Retina (tissue), 1 donor: ENCODE results near the gene FFAR3.

ENCODE experiments used
- DNase-seq: peaks from one replicate; pipeline ENCODE4 v3.0.0-alpha.2; 2016

Gene FFAR3

GRCh38 chr19:35331551-35332214, 26.6 kb upstream of the FFAR3 start:
- DNase-seq, result no peak

- no peak for DNase-seq
Observed at GRCh38 chr19:35332817-35333216, 25.4 kb upstream of the FFAR3 start.

- no peak for DNase-seq
Observed at GRCh38 chr19:35334144-35334753, 24.0 kb upstream of the FFAR3 start.

GRCh38 chr19:35336166-35336955, 21.9 kb upstream of the FFAR3 start:
- no peak for DNase-seq

- no peak for DNase-seq
Observed at GRCh38 chr19:35337097-35337983, 20.9 kb upstream of the FFAR3 start.

- no peak for DNase-seq
Observed at GRCh38 chr19:35337984-35338296, 20.3 kb upstream of the FFAR3 start.

- no peak for DNase-seq
Observed at GRCh38 chr19:35340431-35340830, 17.8 kb upstream of the FFAR3 start.

- DNase-seq, result no peak
Observed at GRCh38 chr19:35341006-35341405, 17.3 kb upstream of the FFAR3 start.

GRCh38 chr19:35341565-35342225, 16.6 kb upstream of the FFAR3 start:
- no peak for DNase-seq

GRCh38 chr19:35342430-35342829, 15.8 kb upstream of the FFAR3 start:
- DNase-seq, result peak; percentile 45

- no peak for DNase-seq
Observed at GRCh38 chr19:35344511-35345031, 13.7 kb upstream of the FFAR3 start.

- no peak for DNase-seq
Observed at GRCh38 chr19:35345671-35346111, 12.6 kb upstream of the FFAR3 start.

- DNase-seq, result no peak
Observed at GRCh38 chr19:35346193-35347052, 11.8 kb upstream of the FFAR3 start.

- no peak for DNase-seq
Observed at GRCh38 chr19:35347171-35347929, 10.9 kb upstream of the FFAR3 start, which contains the start of gene FFAR1. FFAR1 (plus strand) TSS chr19:35347902; CDS start chr19:35351552, 3,650 bp downstream.

GRCh38 chr19:35347930-35348298, 10.3 kb upstream of the FFAR3 start:
- no peak for DNase-seq

GRCh38 chr19:35348911-35349611, 9.2 kb upstream of the FFAR3 start:
- no peak for DNase-seq

GRCh38 chr19:35349614-35350521, 8.4 kb upstream of the FFAR3 start:
- DNase-seq, result peak; percentile 26

- peak; percentile 57 for DNase-seq
Observed at GRCh38 chr19:35350591-35350990, 7.7 kb upstream of the FFAR3 start.
